Endothelial cell (in vitro differentiated cells): Measurements from ENCODE around the gene HTR3C. TPM values are rescaled to one million over a fixed set of nuclear protein-coding genes. Genes with fewer than 3 reads are reported as not detected.

ENCODE experiments used
- DNase-seq: peaks from one replicate; pipeline ENCODE4 v3.0.0; 2021; ENCODE audit warnings: low spot score
- H3K27ac Mint-ChIP-seq: one replicate; pipeline ENCODE4 v1.8.0; 2021; ENCODE audit warnings: mixed read lengths, inconsistent platforms; ENCODE audit not compliant: unreplicated experiment
- H3K27me3 Mint-ChIP-seq: one replicate; pipeline ENCODE4 v1.8.0; 2021; ENCODE audit warnings: mild to moderate bottlenecking, moderate library complexity, mixed read lengths, inconsistent platforms; ENCODE audit not compliant: unreplicated experiment
- H3K36me3 Mint-ChIP-seq: one replicate; pipeline ENCODE4 v1.8.0; 2021; ENCODE audit warnings: mild to moderate bottlenecking, low read depth, mixed read lengths, inconsistent platforms; ENCODE audit not compliant: unreplicated experiment
- H3K4me1 Mint-ChIP-seq: one replicate; pipeline ENCODE4 v1.8.0; 2021; ENCODE audit warnings: mild to moderate bottlenecking, mixed read lengths, inconsistent platforms; ENCODE audit not compliant: unreplicated experiment
- H3K4me3 Mint-ChIP-seq: one replicate; pipeline ENCODE4 v1.8.0; 2021; ENCODE audit warnings: mild to moderate bottlenecking, mixed read lengths, inconsistent platforms; ENCODE audit not compliant: unreplicated experiment
- H3K9me3 Mint-ChIP-seq: one replicate; pipeline ENCODE4 v1.8.0; 2021; ENCODE audit warnings: mixed read lengths, inconsistent platforms; ENCODE audit not compliant: unreplicated experiment
- total RNA-seq: library from RNA; stranded (reverse); fragmentation: NEBNext Ultra II Directional; extraction: Animal tissue kit (Norgen Biotek cat#: 25700); gene quantifications from one replicate; pipeline ENCODE4 v1.2.1, GENCODE V29; 2021; ENCODE audit not compliant: unreplicated experiment
- TF ChIP-seq, protein P1 (sequence below): fragments of 200-600 bp; sonication (generic); IDR thresholded peaks from one replicate; pipeline ENCODE4 v1.5.0; 2021; ENCODE audit warnings: antibody characterized with exemption; ENCODE audit not compliant: unreplicated experiment

The HTR3C gene
- total RNA-seq, 1 donor from 2014 or later = not detected

DNA sequence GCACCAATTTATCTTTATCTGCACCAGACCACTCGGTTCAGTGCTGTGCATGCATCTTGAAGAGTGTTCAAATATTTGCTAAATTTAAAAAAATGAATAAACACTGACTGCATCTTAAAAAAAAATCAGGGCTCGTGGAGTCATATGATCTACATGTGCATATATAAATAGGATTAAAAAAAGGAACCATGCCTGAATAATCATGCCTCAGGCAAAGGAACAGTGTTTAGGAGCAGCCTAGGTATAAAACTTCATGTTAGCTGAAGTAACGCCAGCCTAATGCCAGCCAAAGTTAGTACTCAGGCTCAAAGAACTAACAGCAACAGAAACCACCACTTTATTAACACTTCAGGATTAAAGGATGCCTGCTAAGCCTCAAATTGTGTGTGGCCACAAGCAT, 44.7 kb upstream of the HTR3C start:
- DNase-seq = no peak
- Mint-ChIP-seq H3K27me3 (peaks cover 7% of the 10 kb centered on the region), H3K27ac (no peak overlapping the region), H3K4me1 (peaks cover 21% of the 10 kb centered on the region), H3K4me3 (no peak overlapping the region), H3K9me3 (no peaks in the 10 kb centered on the region), H3K36me3 (peaks cover 13% of the 10 kb centered on the region)
- TF ChIP-seq, protein P1, sequence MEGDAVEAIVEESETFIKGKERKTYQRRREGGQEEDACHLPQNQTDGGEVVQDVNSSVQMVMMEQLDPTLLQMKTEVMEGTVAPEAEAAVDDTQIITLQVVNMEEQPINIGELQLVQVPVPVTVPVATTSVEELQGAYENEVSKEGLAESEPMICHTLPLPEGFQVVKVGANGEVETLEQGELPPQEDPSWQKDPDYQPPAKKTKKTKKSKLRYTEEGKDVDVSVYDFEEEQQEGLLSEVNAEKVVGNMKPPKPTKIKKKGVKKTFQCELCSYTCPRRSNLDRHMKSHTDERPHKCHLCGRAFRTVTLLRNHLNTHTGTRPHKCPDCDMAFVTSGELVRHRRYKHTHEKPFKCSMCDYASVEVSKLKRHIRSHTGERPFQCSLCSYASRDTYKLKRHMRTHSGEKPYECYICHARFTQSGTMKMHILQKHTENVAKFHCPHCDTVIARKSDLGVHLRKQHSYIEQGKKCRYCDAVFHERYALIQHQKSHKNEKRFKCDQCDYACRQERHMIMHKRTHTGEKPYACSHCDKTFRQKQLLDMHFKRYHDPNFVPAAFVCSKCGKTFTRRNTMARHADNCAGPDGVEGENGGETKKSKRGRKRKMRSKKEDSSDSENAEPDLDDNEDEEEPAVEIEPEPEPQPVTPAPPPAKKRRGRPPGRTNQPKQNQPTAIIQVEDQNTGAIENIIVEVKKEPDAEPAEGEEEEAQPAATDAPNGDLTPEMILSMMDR = no peak

DNA sequence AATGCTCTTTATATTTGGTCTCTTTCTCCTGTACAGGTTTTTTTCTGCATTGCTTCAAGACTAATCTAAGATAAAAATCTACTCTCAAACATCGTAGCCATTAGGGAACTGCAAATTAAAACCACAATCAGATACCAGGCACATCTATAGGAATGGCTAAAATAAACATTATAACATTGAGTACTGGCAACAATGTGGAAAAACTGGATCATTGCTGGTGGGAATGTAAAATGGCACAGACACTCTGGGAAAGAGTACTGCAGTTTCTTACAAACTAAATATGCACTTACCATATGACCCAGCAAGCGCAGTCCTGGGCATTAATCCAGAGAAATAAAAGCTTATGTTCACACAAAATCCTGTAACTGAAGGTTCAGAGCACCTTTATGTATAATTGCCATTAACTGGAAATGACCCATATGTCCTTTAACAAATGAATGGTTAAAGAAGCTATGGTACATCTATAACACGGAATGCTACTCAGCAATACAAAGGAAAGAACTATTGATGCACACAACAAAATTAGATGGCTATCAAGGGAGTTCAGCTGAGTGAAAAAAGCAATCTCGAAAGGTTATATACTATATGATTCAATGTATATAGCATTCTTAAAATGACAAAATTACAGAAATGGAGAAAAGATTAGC, 41.5 kb upstream of the HTR3C start:
- TF ChIP-seq, protein P1 = no peak
- Mint-ChIP-seq H3K27ac (no peak overlapping the region), H3K9me3 (no peaks in the 10 kb centered on the region), H3K4me1 (peaks cover 17% of the 10 kb centered on the region), H3K4me3 (peak overlapping the region; percentile 18), H3K27me3 (peaks cover 5% of the 10 kb centered on the region), H3K36me3 (peaks cover 13% of the 10 kb centered on the region)
- no peak for DNase-seq

DNA sequence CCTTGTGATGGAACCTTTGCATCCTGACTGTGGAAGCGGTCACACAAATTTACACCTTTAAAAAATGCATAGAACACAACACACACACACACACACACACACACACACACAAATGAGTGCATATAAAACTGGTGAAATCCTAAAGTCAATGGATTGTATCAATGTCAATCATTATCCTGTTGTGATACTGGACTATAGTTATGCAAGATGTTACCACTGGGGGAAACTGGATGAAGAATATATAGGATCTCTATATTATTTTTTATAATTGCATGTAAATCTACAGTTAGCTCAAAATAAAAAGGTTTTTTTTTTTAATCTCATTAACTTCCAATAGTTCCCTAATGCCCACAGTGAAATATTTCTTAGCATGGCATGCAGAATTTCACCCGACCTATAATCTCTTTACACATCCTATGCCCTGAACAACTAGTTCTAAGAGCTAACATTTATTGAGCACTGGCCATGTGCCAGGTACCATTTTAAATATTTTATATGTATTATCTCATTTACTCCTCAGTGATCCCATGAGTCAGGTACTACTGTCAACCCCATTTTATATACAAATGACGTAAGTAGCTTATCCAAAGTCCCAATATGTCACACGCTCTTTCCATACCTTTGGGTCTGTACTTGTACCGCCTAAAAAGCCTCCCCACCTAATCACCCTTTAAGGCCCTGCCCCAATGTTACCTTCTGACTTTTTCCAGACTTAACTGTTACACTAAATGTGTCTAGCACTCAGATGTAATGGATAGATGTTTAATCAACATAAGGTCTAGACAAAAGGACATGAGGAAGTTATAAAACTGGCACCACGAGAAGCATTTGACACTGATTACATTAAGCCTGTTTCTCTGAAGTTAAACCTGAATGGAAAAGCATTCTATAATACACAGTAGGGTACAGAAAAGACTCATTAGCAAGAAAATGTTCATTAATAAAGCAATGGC, 40.6 kb upstream of the HTR3C start:
- Mint-ChIP-seq H3K27ac (no peak overlapping the region), H3K4me3 (peak overlapping the region; percentile 18), H3K9me3 (no peaks in the 10 kb centered on the region), H3K27me3 (peaks cover 8% of the 10 kb centered on the region), H3K4me1 (peaks cover 19% of the 10 kb centered on the region), H3K36me3 (peaks cover 13% of the 10 kb centered on the region)
- TF ChIP-seq, protein P1 = no peak
- DNase-seq = no peak

DNA sequence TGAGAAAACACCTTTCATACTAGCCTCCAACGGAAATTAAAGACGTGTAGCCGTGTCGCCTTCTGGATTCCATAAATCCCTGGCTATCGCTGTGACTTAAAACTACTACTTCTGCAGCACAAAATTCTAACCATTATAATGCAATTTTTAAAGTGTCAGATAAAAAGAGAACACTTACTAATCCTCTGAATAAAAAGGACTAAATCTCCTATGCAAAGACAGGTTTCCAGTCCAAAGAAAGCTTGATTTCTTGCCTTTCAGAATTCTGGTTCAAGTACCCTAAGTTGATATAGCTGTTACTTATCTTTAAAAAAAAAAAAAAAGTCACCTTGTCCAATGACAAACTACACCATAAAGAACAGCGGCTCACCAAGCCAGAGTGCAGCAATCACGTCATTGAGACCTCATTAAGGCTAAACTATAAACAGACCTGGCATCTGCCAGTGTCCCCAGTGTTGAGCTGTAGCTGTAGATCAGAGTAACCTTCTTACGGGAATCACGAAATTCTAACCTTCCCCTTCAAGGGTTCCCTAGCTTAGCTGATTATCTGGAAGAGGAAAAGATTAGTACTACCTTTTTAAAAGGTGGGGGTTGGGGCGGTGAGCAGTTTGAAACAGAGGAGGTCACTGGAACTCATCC, 37.3 kb upstream of the HTR3C start:
- peaks cover 14% of the 10 kb centered on the region for H3K36me3 Mint-ChIP-seq
- H3K27me3 Mint-ChIP-seq = peaks cover 11% of the 10 kb centered on the region
- DNase-seq = no peak
- no peaks in the 10 kb centered on the region for H3K9me3 Mint-ChIP-seq
- H3K27ac Mint-ChIP-seq = no peak overlapping the region
- H3K4me3 Mint-ChIP-seq = no peak overlapping the region
- TF ChIP-seq, protein P1 = no peak
- H3K4me1 Mint-ChIP-seq = peaks cover 21% of the 10 kb centered on the region
